Activated naive CD4-positive, alpha-beta T cell treated with anti-CD3 and anti-CD28 coated beads, Interleukin-2, amount 50 U/mL, for 16 hours (primary cell): Measurements from ENCODE around the gene IDH3G.
A peak's percentile ranks its signal among the peaks of the same experiment; 100 is the strongest.
"Not testable (repeated sequence)": the region's sequence is repeated elsewhere in the genome, so short reads cannot be mapped to it uniquely, and the experiment has no call there.

Experiments used
- DNase-seq: peaks from one replicate; pipeline ENCODE4 v3.0.0-alpha.2; 2020

The IDH3G gene

DNA sequence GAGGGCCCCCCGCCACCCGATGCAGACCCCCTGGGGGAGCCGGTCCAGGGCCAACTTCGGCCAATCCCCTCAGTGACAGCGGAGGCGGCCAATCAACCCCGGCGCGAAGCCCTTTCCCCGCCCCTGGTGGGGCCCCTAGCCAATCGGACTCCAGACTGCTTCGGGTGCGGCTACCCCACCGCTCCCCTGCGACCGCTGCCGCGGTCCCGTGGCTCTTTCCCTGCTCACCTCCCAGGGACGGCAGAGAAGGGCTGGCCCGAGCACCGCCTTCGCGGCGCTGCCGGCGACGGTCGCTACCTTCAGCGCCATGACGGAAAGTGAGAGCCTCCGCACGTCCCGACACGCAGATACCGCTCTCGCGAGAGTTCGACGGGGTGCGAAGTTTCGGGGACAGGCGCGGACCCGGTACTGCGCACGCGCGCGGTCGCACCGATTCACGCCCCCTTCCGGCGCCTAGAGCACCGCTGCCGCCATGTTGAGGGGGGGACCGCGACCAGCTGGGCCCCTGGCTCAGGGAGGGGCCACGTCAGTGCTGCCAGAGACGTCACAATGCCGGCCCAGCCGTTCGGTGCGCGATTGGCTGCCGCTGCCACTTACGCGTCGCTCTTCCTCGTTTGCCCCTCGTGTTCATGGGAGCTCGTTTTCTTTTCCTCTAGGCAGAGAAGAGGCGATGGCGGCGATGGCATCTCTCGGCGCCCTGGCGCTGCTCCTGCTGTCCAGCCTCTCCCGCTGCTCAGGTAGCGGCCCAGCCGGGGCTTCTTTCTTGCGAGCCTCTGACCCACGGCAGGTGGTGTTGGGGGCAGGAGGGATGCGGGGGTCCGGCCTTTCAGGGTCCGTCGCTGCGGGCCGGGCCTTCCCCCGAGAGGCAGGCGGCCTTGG lies at the start of gene IDH3G, which contains the start of gene SSR4:
Gene IDH3G, minus strand, starts transcription at position 358 of the 879 bp plus-strand sequence. Its CDS starts 49 bp downstream, at position 309.
Gene SSR4, plus strand, starts transcription at position 651 of the 879 bp plus-strand sequence. Its CDS starts 20 bp downstream, at position 671.
- DNase-seq, result peak; percentile 91

GRCh38 chrX:153836921-153837320 lies 42.7 kb upstream of the IDH3G start:
- DNase-seq, result no peak

DNA sequence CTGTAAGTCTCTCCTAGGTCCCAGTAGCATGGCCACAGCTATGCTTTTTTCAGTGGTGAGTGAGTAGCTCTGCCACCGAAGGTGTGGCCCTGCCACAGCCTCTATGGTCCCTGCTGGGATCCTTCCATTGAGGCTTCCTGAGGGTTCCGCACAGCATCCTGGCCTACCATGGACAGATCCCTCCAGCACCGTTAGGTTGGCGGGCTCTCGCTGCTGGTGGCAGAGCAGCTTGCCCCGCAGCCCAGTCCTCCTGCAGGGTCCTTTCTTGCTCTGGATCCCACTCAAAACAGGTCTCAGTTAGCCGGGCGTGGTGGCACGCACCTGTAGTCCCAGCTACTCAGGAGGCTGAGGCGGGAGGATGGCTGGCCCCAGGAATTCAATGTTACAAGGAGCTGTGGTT lies 38.6 kb upstream of the IDH3G start:
- no peak for DNase-seq

GRCh38 chrX:153831429-153832150 lies 37.4 kb upstream of the IDH3G start:
- DNase-seq, result no peak

DNA sequence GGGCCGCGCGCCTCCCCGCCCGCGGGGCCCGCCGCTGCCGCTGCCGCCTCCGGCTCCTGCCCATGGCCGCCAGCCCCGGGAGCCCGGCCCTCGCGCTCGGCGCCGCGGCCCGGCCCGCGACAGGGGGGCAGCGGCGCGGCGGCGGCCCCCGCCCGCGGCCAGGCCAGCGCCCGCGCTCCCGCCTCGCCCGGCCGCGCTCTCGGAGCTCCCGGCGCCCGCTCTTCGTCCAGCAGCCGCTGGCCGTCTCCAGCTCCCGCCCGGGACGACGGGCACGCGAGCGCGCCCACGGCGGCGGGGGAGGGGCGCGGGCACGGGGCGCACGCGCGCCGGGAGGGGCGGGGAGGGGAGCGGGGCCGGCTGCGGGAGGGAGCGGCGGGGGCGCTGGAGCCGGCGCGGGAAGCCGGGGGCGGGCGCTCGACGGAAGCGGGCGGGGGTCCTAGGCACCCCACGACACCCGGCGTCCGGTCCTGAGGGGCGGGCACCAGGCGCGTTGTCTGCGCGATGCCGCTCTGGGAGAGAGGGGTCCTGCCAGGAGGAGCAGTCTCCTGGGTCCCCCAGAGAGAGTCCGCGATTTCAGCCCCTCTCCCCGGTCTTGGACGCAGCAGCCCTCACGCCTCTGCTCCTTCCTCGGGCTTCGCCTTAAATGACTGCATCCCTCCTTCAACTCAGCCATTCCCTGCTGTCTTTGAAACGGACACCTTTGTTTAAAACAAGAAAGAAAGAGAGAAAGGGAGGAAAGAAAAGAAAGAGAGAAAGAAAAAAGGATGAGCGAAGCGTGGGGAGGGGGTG lies 36.7 kb upstream of the IDH3G start:
- DNase-seq, result no peak

GRCh38 chrX:153829799-153830639 lies 35.8 kb upstream of the IDH3G start, which contains the start of gene PDZD4:
Gene PDZD4, minus strand, starts transcription at chrX:153830544. Its CDS starts 246 bp downstream, at chrX:153830298.
- DNase-seq, result peak; percentile 20

- no peak for DNase-seq
These were observed 35.3 kb upstream of the IDH3G start for GRCh38 chrX:153829549-153829798.

DNA sequence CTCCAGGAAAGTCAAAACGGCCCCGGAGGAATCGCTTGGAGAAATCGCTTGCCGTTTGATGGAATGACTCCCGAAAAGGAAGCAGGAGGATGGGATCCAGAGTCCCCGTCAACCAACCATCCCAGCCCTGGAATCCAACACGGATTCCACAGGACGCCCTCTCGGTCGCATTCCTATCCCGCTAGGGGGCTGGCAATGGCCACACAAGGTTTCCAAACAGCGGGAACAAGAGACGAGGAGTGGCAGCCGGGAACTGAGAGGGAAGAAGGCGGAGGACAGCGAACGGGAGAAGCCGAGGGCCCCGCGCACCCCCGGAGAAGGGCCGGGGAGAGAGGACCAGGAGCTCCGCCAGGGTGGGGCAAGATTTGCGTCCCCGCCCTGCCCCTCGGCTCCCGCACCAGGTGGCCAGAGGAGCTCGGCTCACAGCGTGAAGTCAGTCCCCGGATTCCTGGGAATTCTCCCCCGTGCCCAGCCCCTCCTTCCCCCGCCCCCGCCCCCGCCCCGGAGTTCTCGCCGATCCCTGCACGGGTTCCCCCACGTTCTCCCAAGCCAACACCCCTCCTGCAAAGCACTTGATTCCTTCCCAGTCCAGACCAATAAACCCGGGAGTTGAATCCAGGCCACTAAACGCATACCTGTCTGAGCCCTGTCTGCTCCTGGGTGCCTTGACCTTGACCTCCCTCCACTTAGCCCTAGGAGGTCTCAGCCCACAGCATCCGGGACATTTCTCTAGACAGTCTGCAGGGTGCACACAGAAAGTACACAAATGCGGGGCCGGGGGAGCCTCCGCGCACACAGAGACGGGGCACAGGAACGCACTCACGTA lies 34.8 kb upstream of the IDH3G start:
- no peak for DNase-seq

DNA sequence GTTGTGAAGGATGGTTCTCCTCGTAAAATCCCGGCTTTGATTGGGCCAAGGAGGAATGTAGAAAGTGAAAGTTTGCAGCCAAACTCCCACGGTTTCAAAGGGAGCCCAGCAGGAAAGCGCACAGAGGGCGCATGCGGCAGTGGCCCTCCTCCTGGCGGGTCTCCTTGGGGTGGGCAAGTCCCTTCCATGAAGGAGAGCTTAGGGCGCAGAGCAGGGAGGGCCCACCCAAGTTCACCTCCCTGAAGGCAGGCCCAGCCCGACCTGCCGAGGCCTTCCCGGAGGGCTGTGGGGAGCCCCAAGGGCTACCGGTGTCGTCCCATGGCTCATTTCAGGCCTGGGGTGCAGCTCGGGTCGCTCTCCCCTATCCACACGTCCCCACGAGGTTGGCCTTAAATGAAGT lies 34.1 kb upstream of the IDH3G start:
- DNase-seq, result no peak

- DNase-seq, result no peak
These were observed 33.7 kb upstream of the IDH3G start for GRCh38 chrX:153827903-153828302.

DNA sequence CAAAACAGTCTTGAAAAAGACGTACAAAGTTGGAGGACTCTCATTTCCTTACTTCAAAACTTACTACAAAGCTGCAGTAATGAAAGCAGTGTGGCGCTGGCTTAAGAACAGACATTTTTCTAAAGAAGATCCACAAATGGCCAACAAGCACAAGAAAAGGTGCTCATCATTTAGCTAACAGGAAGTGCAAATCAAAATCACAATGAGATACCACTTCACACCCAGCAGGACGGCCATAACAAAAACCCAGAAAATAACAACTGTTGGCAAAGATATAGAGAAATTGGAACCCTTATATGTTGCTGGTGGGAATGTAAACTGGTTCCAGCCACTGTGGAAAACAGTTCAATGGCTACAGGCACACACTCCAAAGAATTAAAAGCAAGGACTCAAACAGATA lies 32.8 kb upstream of the IDH3G start:
- no peak for DNase-seq

- no peak for DNase-seq
These were observed 30.9 kb upstream of the IDH3G start for GRCh38 chrX:153825042-153825441.

GRCh38 chrX:153824348-153824747 lies 30.2 kb upstream of the IDH3G start:
- DNase-seq, result no peak

DNA sequence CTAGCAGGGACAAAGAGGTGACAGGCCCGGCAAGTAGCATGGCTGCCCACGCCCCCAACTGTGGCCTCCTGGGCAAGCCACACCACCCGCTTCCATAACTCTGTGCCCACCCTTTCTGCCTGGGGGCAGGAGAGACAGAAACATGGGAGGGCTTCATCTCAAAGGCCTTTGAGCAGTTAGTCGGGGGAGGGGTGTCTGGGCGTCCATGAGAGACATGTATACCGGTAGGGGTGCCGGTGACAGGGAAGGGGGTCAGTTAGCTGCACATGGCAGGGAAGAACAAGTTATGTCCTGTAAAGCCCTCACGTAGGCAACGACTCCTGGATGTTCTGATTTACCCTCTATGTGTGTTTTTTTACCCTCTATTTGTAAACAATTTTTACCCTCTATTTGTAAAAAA lies 26.9 kb upstream of the IDH3G start:
- no peak for DNase-seq

DNA sequence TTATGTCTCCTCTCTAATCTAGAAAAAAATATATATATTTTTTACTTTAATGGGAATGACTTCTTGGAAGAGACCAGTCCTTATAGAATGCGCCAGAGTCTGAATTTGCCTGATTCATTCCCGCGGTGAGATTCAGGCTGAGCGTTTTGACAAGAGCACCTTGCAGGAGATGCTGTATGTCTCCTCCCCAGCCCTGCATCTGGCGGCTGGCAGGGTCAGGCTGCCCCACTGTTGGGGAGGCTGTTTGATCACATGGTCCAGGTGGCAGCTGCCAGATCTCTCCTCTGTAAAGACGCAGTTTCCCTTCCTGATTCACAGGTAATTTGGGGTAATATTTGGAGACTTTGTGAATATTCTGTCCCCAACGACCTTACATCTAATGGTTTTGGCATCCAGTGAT lies 26.4 kb upstream of the IDH3G start:
- DNase-seq, result no peak

DNA sequence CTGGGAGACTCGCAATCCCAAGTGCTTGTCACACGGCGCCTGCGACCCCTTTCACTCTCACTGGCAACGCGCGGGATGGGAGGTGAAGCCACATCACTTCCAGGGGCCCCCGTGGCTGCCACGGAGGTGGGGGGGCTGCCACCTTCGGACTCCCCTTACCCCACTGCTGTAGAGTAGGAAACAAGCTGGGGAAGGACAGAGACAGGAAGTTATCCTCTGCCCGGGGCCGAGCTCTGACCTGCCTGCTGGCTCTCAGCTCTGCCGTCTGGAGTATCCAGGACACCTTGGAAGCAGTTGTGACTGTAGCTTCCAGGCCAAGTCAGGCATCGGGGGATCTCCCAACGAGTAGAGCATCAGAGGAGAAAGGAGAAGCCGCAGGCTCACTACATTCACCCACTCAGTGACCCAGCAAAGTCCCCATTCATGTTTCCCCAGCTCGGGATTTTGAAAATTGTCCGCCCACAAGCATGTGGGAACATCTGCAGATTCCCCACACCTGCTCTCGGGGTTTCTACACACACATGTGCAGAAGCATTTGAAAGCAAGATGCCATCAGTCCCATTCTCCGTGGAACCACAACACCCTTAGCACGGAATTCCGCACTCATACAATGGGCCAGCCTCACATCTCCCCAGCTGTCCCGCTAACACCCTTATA lies 25.3 kb upstream of the IDH3G start:
- DNase-seq, result no peak

GRCh38 chrX:153818571-153819383 lies 24.6 kb upstream of the IDH3G start:
- peak; percentile 59 for DNase-seq

DNA sequence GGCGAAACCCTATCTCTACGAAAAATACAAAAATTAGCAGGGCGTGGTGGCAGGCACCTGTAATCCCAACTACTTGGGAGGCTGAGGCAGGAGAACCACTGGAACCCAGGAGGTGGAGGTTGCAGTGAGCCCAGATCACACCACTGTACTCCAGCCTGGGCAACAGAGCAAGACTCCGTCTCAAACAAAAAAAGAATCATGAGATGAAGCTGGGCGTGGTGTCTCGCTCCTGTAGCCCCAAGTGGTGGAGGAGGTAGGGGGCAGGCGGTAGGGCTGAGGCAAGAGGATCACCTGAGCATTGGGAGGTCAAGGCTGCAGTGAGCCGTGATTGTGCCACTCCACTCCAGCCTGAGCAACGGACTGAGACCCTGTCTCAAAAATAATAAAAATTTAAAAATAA lies 23.9 kb upstream of the IDH3G start:
- not testable (repeated sequence) for DNase-seq

DNA sequence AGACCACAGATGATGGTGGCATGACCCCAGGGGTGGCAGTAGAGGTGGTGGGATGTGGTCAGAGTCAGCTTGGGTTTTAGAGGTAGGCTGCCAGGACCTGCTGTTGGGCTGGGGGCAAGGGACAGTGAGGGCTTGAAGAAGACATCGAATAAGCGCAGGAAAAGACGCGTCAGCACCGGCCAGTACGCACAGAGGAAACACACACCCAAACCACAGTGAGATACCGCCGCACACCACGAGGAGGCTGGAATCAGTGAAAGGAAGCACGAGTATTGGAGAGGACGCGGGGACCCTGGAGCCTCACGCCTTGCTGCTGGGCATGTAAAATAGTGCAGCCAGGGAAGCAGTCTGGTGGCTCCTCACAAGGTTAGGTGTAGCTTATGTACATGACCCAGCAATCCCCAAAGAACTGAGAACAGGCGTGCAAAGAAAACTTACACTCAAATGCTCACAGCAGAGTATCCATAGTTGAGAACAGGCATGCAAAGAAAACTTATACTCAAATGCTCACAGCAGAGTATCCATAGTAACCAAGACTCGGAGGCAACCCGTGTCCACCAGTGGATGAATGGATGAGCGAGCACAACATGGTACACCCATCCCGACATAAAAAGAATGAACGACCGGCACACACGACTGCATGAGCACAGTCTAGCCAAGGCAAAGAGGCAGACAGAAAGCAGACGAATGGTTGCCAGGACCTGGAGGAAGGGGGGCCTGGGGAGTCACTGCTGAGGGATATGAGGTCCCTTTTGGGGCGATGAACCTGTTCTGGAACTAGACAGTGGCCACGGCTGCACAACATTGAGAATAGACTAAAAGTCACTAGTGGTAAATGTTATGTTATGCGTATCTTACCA lies 22.9 kb upstream of the IDH3G start:
- peak; percentile 41 for DNase-seq
